Activated naive CD8-positive, alpha-beta T cell treated with anti-CD3 and anti-CD28 coated beads for 36 hours (primary cell): ENCODE measurements around the gene RASA3. TPM values are rescaled to one million over a fixed set of nuclear protein-coding genes. Genes with fewer than 3 reads are reported as not detected.
"Not testable (repeated sequence)": the region's sequence is repeated elsewhere in the genome, so short reads cannot be mapped to it uniquely, and the experiment has no call there.

ENCODE experiments used
- DNase-seq: peaks from one replicate; pipeline ENCODE4 v3.0.0; 2021
- H3K27ac Mint-ChIP-seq: one replicate; pipeline ENCODE4 v1.8.0; 2022; ENCODE audit warnings: mild to moderate bottlenecking, moderate library complexity, mixed read lengths
- H3K27me3 Mint-ChIP-seq: one replicate; pipeline ENCODE4 v1.8.0; 2022; ENCODE audit warnings: mild to moderate bottlenecking, mixed read lengths
- H3K36me3 Mint-ChIP-seq: one replicate; pipeline ENCODE4 v1.8.0; 2021; ENCODE audit warnings: mild to moderate bottlenecking, mixed read lengths
- H3K4me1 Mint-ChIP-seq: one replicate; pipeline ENCODE4 v1.8.0; 2021; ENCODE audit warnings: mixed read lengths
- H3K4me3 Mint-ChIP-seq: one replicate; pipeline ENCODE4 v1.8.0; 2022; ENCODE audit warnings: mild to moderate bottlenecking, moderate library complexity, mixed read lengths
- H3K9me3 Mint-ChIP-seq: one replicate; pipeline ENCODE4 v1.8.0; 2022; ENCODE audit warnings: mixed read lengths
- total RNA-seq, 2 experiments: library from RNA; stranded (reverse); gene quantifications; one replicate each; pipeline ENCODE4 v1.2.3, GENCODE V29; 2021

Gene RASA3
- total RNA-seq, 2 experiments from 2014 or later: 25.6 to 26.5 TPM

- Mint-ChIP-seq H3K9me3 (peaks cover 3% of the 10 kb centered on the region), H3K4me3 (no peak overlapping the region), H3K27me3 (no peaks in the 10 kb centered on the region), H3K27ac (peak overlapping the region; percentile 71), H3K36me3 (peaks cover 18% of the 10 kb centered on the region), H3K4me1 (peaks cover 53% of the 10 kb centered on the region)
- DNase-seq: no peak
Measured at GRCh38 chr13:114100446-114101357, 31.7 kb downstream of the RASA3 start.

GRCh38 chr13:114099918-114100445 is 32.4 kb downstream of the RASA3 start:
- H3K27me3 Mint-ChIP-seq: no peaks in the 10 kb centered on the region
- peaks cover 55% of the 10 kb centered on the region for H3K4me1 Mint-ChIP-seq
- peak overlapping the region; percentile 71 for H3K27ac Mint-ChIP-seq
- peaks cover 22% of the 10 kb centered on the region for H3K36me3 Mint-ChIP-seq
- peaks cover 3% of the 10 kb centered on the region for H3K9me3 Mint-ChIP-seq
- no peak for DNase-seq
- no peak overlapping the region for H3K4me3 Mint-ChIP-seq

GRCh38 chr13:114099191-114099590 is 33.2 kb downstream of the RASA3 start:
- H3K36me3 Mint-ChIP-seq: peaks cover 16% of the 10 kb centered on the region
- no peaks in the 10 kb centered on the region for H3K27me3 Mint-ChIP-seq
- H3K9me3 Mint-ChIP-seq: peaks cover under 1% of the 10 kb centered on the region
- H3K4me3 Mint-ChIP-seq: no peak overlapping the region
- no peak for DNase-seq
- peaks cover 50% of the 10 kb centered on the region for H3K4me1 Mint-ChIP-seq
- H3K27ac Mint-ChIP-seq: peak overlapping the region; percentile 38

- not testable (repeated sequence) for H3K27me3 Mint-ChIP-seq, H3K4me3 Mint-ChIP-seq, H3K9me3 Mint-ChIP-seq, DNase-seq
- peaks cover 54% of the 10 kb centered on the region for H3K4me1 Mint-ChIP-seq
- peaks cover 20% of the 10 kb centered on the region for H3K36me3 Mint-ChIP-seq
- peak overlapping the region; percentile 75 for H3K27ac Mint-ChIP-seq
Measured at GRCh38 chr13:114098689-114099056, 33.8 kb downstream of the RASA3 start.

GRCh38 chr13:114097893-114098688 is 34.3 kb downstream of the RASA3 start:
- Mint-ChIP-seq H3K36me3 (peaks cover 26% of the 10 kb centered on the region), H3K9me3 (peaks cover 10% of the 10 kb centered on the region), H3K4me3 (no peak overlapping the region), H3K27me3 (no peaks in the 10 kb centered on the region), H3K27ac (peak overlapping the region; percentile 75), H3K4me1 (peaks cover 59% of the 10 kb centered on the region)
- DNase-seq: no peak

GRCh38 chr13:114097212-114097892 is 35.1 kb downstream of the RASA3 start:
- no peak for DNase-seq
- H3K9me3 Mint-ChIP-seq: peaks cover 15% of the 10 kb centered on the region
- peaks cover 58% of the 10 kb centered on the region for H3K4me1 Mint-ChIP-seq
- H3K27me3 Mint-ChIP-seq: no peaks in the 10 kb centered on the region
- no peak overlapping the region for H3K4me3 Mint-ChIP-seq
- peak overlapping the region; percentile 70 for H3K27ac Mint-ChIP-seq
- peaks cover 31% of the 10 kb centered on the region for H3K36me3 Mint-ChIP-seq

GRCh38 chr13:114096811-114097211 is 35.6 kb downstream of the RASA3 start:
- H3K27me3 Mint-ChIP-seq: no peaks in the 10 kb centered on the region
- no peak overlapping the region for H3K4me3 Mint-ChIP-seq
- peak overlapping the region; percentile 70 for H3K27ac Mint-ChIP-seq
- H3K9me3 Mint-ChIP-seq: peaks cover 20% of the 10 kb centered on the region
- H3K4me1 Mint-ChIP-seq: peaks cover 52% of the 10 kb centered on the region
- DNase-seq: no peak
- peaks cover 36% of the 10 kb centered on the region for H3K36me3 Mint-ChIP-seq

GRCh38 chr13:114096031-114096485 is 36.4 kb downstream of the RASA3 start:
- Mint-ChIP-seq H3K27me3 (no peaks in the 10 kb centered on the region), H3K36me3 (peaks cover 42% of the 10 kb centered on the region), H3K27ac (peak overlapping the region; percentile 70), H3K9me3 (peaks cover 28% of the 10 kb centered on the region), H3K4me1 (peaks cover 54% of the 10 kb centered on the region), H3K4me3 (no peak overlapping the region)
- no peak for DNase-seq

GRCh38 chr13:114095486-114095885 is 36.9 kb downstream of the RASA3 start:
- no peak for DNase-seq
- Mint-ChIP-seq H3K36me3 (peaks cover 44% of the 10 kb centered on the region), H3K4me1 (peaks cover 50% of the 10 kb centered on the region), H3K9me3 (peaks cover 31% of the 10 kb centered on the region), H3K27me3 (no peaks in the 10 kb centered on the region), H3K27ac (peak overlapping the region; percentile 70), H3K4me3 (no peak overlapping the region)

- peaks cover 54% of the 10 kb centered on the region for H3K4me1 Mint-ChIP-seq
- no peak for DNase-seq
- peaks cover 34% of the 10 kb centered on the region for H3K9me3 Mint-ChIP-seq
- H3K27ac Mint-ChIP-seq: peak overlapping the region; percentile 66
- H3K27me3 Mint-ChIP-seq: no peaks in the 10 kb centered on the region
- peaks cover 52% of the 10 kb centered on the region for H3K36me3 Mint-ChIP-seq
- no peak overlapping the region for H3K4me3 Mint-ChIP-seq
Measured at GRCh38 chr13:114093118-114093517, 39.3 kb downstream of the RASA3 start.

- Mint-ChIP-seq H3K4me1 (peaks cover 50% of the 10 kb centered on the region), H3K27ac (no peak overlapping the region), H3K36me3 (peaks cover 55% of the 10 kb centered on the region), H3K9me3 (peaks cover 34% of the 10 kb centered on the region), H3K4me3 (no peak overlapping the region), H3K27me3 (no peaks in the 10 kb centered on the region)
- DNase-seq: no peak
Measured at GRCh38 chr13:114092468-114092867, 40.0 kb downstream of the RASA3 start.

GRCh38 chr13:114090476-114090875 is 41.9 kb downstream of the RASA3 start:
- peaks cover 31% of the 10 kb centered on the region for H3K4me1 Mint-ChIP-seq
- peak overlapping the region; percentile 86 for H3K27ac Mint-ChIP-seq
- H3K27me3 Mint-ChIP-seq: no peaks in the 10 kb centered on the region
- peak overlapping the region; percentile 1 for H3K4me3 Mint-ChIP-seq
- peaks cover 49% of the 10 kb centered on the region for H3K36me3 Mint-ChIP-seq
- peaks cover 34% of the 10 kb centered on the region for H3K9me3 Mint-ChIP-seq
- DNase-seq: no peak

- H3K4me3 Mint-ChIP-seq: no peak overlapping the region
- peaks cover 45% of the 10 kb centered on the region for H3K36me3 Mint-ChIP-seq
- no peak for DNase-seq
- no peaks in the 10 kb centered on the region for H3K27me3 Mint-ChIP-seq
- H3K9me3 Mint-ChIP-seq: peaks cover 34% of the 10 kb centered on the region
- peak overlapping the region; percentile 86 for H3K27ac Mint-ChIP-seq
- peaks cover 26% of the 10 kb centered on the region for H3K4me1 Mint-ChIP-seq
Measured at GRCh38 chr13:114089751-114090400, 42.5 kb downstream of the RASA3 start.

- no peak for DNase-seq
- H3K4me1 Mint-ChIP-seq: peaks cover 25% of the 10 kb centered on the region
- no peaks in the 10 kb centered on the region for H3K27me3 Mint-ChIP-seq
- peaks cover 45% of the 10 kb centered on the region for H3K36me3 Mint-ChIP-seq
- H3K27ac Mint-ChIP-seq: no peak overlapping the region
- peaks cover 34% of the 10 kb centered on the region for H3K9me3 Mint-ChIP-seq
- no peak overlapping the region for H3K4me3 Mint-ChIP-seq
Measured at GRCh38 chr13:114089341-114089740, 43.1 kb downstream of the RASA3 start.
